Neural progenitor cell (in vitro differentiated cells): ENCODE measurements around the gene RNPEPL1.

Experiments used
- CTCF ChIP-seq: fragments of 200-600 bp; sonication (generic); IDR thresholded peaks from 2 replicates; pipeline ENCODE4 v1.5.1; 2017; ENCODE audit warnings: antibody characterized with exemption, mild to moderate bottlenecking
- EZH2 ChIP-seq: fragments of 200-600 bp; sonication (generic); IDR thresholded peaks from 2 replicates; pipeline ENCODE4 v1.6.1; 2017; ENCODE audit warnings: antibody characterized with exemption, mild to moderate bottlenecking, moderate library complexity
- EZH2phosphoT487 ChIP-seq: fragments of 200-600 bp; sonication (generic); IDR thresholded peaks from 2 replicates; pipeline ENCODE4 v1.6.1; 2017; ENCODE audit warnings: antibody characterized with exemption

- no peak for TF ChIP-seq CTCF
- TF ChIP-seq EZH2: no peak
- no peak for TF ChIP-seq EZH2phosphoT487
These were observed 41.8 kb upstream of the RNPEPL1 start for GRCh38 chr2:240526521-240526920.
